Calu3 (cell line): Measurements from ENCODE around the gene SKAP1. TPM values are rescaled to one million over a fixed set of nuclear protein-coding genes. Genes with fewer than 3 reads are reported as not detected.
"Not testable (repeated sequence)": the region's sequence is repeated elsewhere in the genome, so short reads cannot be mapped to it uniquely, and the experiment has no call there.

ENCODE experiments used
- BruUV-seq: library from RNA; stranded (reverse); fragments of 400-500 nt; replicated peaks from 2 replicates; lab custom pipeline; 2021; lab: Mats Ljungman, UMichigan
- CTCF ChIA-PET: fragments of 300-600 bp; sonication (Branson Sonifier 250); formaldehyde crosslinking; loops from one replicate; lab custom pipeline; 2022; ENCODE audit warnings: antibody characterized with exemption; lab: Charles Lee
- DNase-seq: peaks from one replicate; pipeline ENCODE4 v3.0.0; 2022
- H3K27ac Mint-ChIP-seq: one replicate; pipeline ENCODE4 v1.8.0; 2022; ENCODE audit warnings: mixed read lengths; ENCODE audit not compliant: unreplicated experiment
- H3K27me3 Mint-ChIP-seq: one replicate; pipeline ENCODE4 v1.8.0; 2022; ENCODE audit warnings: mixed read lengths; ENCODE audit not compliant: unreplicated experiment
- H3K36me3 Mint-ChIP-seq: one replicate; pipeline ENCODE4 v1.8.0; 2022; ENCODE audit warnings: mild to moderate bottlenecking, moderate library complexity, mixed read lengths; ENCODE audit not compliant: insufficient read depth, unreplicated experiment
- H3K4me1 Mint-ChIP-seq: one replicate; pipeline ENCODE4 v1.8.0; 2022; ENCODE audit warnings: mild to moderate bottlenecking, low read depth, mixed read lengths; ENCODE audit not compliant: unreplicated experiment
- H3K4me3 Mint-ChIP-seq: one replicate; pipeline ENCODE4 v1.8.0; 2022; ENCODE audit warnings: mild to moderate bottlenecking, low read depth, moderate library complexity, mixed read lengths; ENCODE audit not compliant: unreplicated experiment
- H3K9me3 Mint-ChIP-seq: one replicate; pipeline ENCODE4 v1.8.0; 2022; ENCODE audit warnings: low read depth, mixed read lengths; ENCODE audit not compliant: unreplicated experiment
- CTCF ChIP-seq: fragments of 200-600 bp; IDR thresholded peaks from one replicate; pipeline ENCODE4 v1.8.0; 2022; ENCODE audit warnings: antibody characterized with exemption; ENCODE audit not compliant: unreplicated experiment
- intact Hi-C: fragments of 100-400 bp; cut with micrococcal nuclease; formaldehyde crosslinking; loops from one replicate; pipeline ENCODE4 v1.10.0; 2022; ENCODE audit not compliant: unreplicated experiment
- total RNA-seq: library from RNA; stranded (reverse); gene quantifications from 2 replicates; pipeline ENCODE4 v1.2.3, GENCODE V29; 2022

SKAP1 gene
- total RNA-seq, 1 experiment from 2014 or later = 4.4 TPM

GRCh38 chr17:48427598-48427997 lies 2.4 kb downstream of the SKAP1 start:
- no peak for DNase-seq
- Mint-ChIP-seq H3K4me1 (peaks cover 22% of the 10 kb centered on the region), H3K27ac (no peak overlapping the region), H3K36me3 (peaks cover 8% of the 10 kb centered on the region), H3K4me3 (no peak overlapping the region), H3K27me3 (peaks cover 40% of the 10 kb centered on the region), H3K9me3 (no peaks in the 10 kb centered on the region)
- no TSS peak for BruUV-seq
- intact Hi-C loops = no loop called here
- CTCF ChIA-PET = no interaction called here
- TF ChIP-seq CTCF = no peak

- BruUV-seq = no TSS peak
- Mint-ChIP-seq H3K4me1 (peaks cover 22% of the 10 kb centered on the region), H3K36me3 (peaks cover 8% of the 10 kb centered on the region)
These were observed 3.1 kb downstream of the SKAP1 start for GRCh38 chr17:48426761-48427500.

GRCh38 chr17:48426019-48426665 lies 3.9 kb downstream of the SKAP1 start:
- no peak overlapping the region for H3K27ac Mint-ChIP-seq
- no TSS peak for BruUV-seq
- TF ChIP-seq CTCF = no peak
- no peak overlapping the region for H3K4me3 Mint-ChIP-seq
- H3K4me1 Mint-ChIP-seq = peaks cover 22% of the 10 kb centered on the region
- no peak for DNase-seq
- H3K36me3 Mint-ChIP-seq = peaks cover 8% of the 10 kb centered on the region
- no peaks in the 10 kb centered on the region for H3K9me3 Mint-ChIP-seq
- intact Hi-C loops = no loop called here
- H3K27me3 Mint-ChIP-seq = peaks cover 27% of the 10 kb centered on the region
- CTCF ChIA-PET = interaction anchor here (0.6 kb wide), 1 partner anchor 36 kb away, joined by 4 read pairs; no protein-coding TSS in a partner anchor

More at GRCh38 chr17:48426761-48427500, 3.1 kb downstream of the SKAP1 start:
- Mint-ChIP-seq H3K27me3 (peaks cover 34% of the 10 kb centered on the region), H3K4me3 (no peak overlapping the region), H3K27ac (no peak overlapping the region), H3K9me3 (no peaks in the 10 kb centered on the region)
- CTCF ChIA-PET = no interaction called here
- TF ChIP-seq CTCF = no peak
- intact Hi-C loops = no loop called here
- no peak for DNase-seq

- H3K4me1 Mint-ChIP-seq, intact Hi-C loops, H3K36me3 Mint-ChIP-seq, H3K9me3 Mint-ChIP-seq, H3K4me3 Mint-ChIP-seq, DNase-seq, BruUV-seq, H3K27ac Mint-ChIP-seq, CTCF ChIA-PET, H3K27me3 Mint-ChIP-seq: not testable (repeated sequence)
These were observed 8.0 kb downstream of the SKAP1 start for GRCh38 chr17:48422060-48422459.

GRCh38 chr17:48420823-48421222 lies 9.2 kb downstream of the SKAP1 start:
- intact Hi-C loops = no loop called here
- Mint-ChIP-seq H3K36me3 (no peaks in the 10 kb centered on the region), H3K27me3 (no peaks in the 10 kb centered on the region), H3K27ac (no peak overlapping the region), H3K4me1 (no peaks in the 10 kb centered on the region), H3K9me3 (no peaks in the 10 kb centered on the region), H3K4me3 (no peak overlapping the region)
- CTCF ChIA-PET = interaction anchor here (0.5 to 0.8 kb wide), 2 partner anchors 11 to 100 kb away, joined by 4 to 5 read pairs; no protein-coding TSS in a partner anchor
- DNase-seq = no peak
- no peak for TF ChIP-seq CTCF
- no TSS peak for BruUV-seq
